HepG2 (cell line): Measurements from ENCODE around the gene TOR4A. TPM values are rescaled to one million over a fixed set of nuclear protein-coding genes. Genes with fewer than 3 reads are reported as not detected.

Experiments
- CHD2 ChIP-seq: IDR thresholded peaks from 2 replicates; pipeline ENCODE4 v1.6.1; 2011; ENCODE audit warnings: low read depth, low read length, improper control_type of control experiment
- ERF ChIP-seq: IDR thresholded peaks from 2 replicates; pipeline ENCODE4 v1.6.1; 2018; ENCODE audit warnings: missing biosample characterization, missing genetic modification reagents
- GZF1 ChIP-seq: sonication (generic); formaldehyde crosslinking; IDR thresholded peaks from 2 replicates; pipeline ENCODE4 v1.5.1; 2020; ENCODE audit warnings: mild to moderate bottlenecking, missing genetic modification reagents
- HNRNPL ChIP-seq: fragments of 200-400 bp; formaldehyde crosslinking; IDR thresholded peaks from 2 replicates; pipeline ENCODE4 v1.6.1; 2017; ENCODE audit warnings: mild to moderate bottlenecking, low read depth, low read length
- KDM5A ChIP-seq: fragments of 200-600 bp; sonication (generic); IDR thresholded peaks from 2 replicates; pipeline ENCODE4 v1.7.0; 2018; ENCODE audit warnings: antibody characterized with exemption, mild to moderate bottlenecking, low read length, borderline replicate concordance
- LCORL ChIP-seq, 2 experiments: fragments of 450-650 bp in 1 of 2; sonication (generic) in 1 of 2; formaldehyde crosslinking in 1 of 2; IDR thresholded peaks; 2 replicates each; pipeline versions ENCODE4 v1.5.0 to v1.6.1; 2017 to 2020; ENCODE audit warnings: antibody characterized with exemption in 1 of 2, missing genetic modification reagents in 1 of 2
- MAF1 ChIP-seq: sonication (generic); formaldehyde crosslinking; IDR thresholded peaks from 2 replicates; pipeline ENCODE4 v1.5.0; 2020; ENCODE audit warnings: missing genetic modification reagents, borderline replicate concordance
- MIER2 ChIP-seq: IDR thresholded peaks from 2 replicates; pipeline ENCODE4 v1.6.1; 2016; ENCODE audit warnings: missing biosample characterization, missing genetic modification reagents
- MIXL1 ChIP-seq: IDR thresholded peaks from 2 replicates; pipeline ENCODE4 v1.6.1; 2016
- MNT ChIP-seq: fragments of 450-650 bp; IDR thresholded peaks from 2 replicates; pipeline ENCODE4 v1.6.1; 2016
- MZF1 ChIP-seq: sonication (generic); formaldehyde crosslinking; IDR thresholded peaks from 2 replicates; pipeline ENCODE4 v1.8.1; 2023; ENCODE audit warnings: mild to moderate bottlenecking, missing genetic modification reagents, borderline replicate concordance
- NCOA5 ChIP-seq: sonication (generic); formaldehyde crosslinking; IDR thresholded peaks from 2 replicates; pipeline ENCODE4 v1.4.0; 2020; ENCODE audit warnings: missing genetic modification reagents
- PHF5A ChIP-seq: IDR thresholded peaks from one replicate; pipeline ENCODE4 v1.6.1; 2018; ENCODE audit warnings: low read depth, missing genetic modification reagents; ENCODE audit not compliant: unreplicated experiment
- PITX1 ChIP-seq: sonication (generic); formaldehyde crosslinking; IDR thresholded peaks from 2 replicates; pipeline ENCODE4 v1.5.1; 2020; ENCODE audit warnings: mild to moderate bottlenecking, missing genetic modification reagents
- SMARCE1 ChIP-seq: fragments of 450-650 bp; IDR thresholded peaks from 2 replicates; pipeline ENCODE4 v1.6.1; 2017; ENCODE audit warnings: borderline replicate concordance
- TFE3 ChIP-seq: IDR thresholded peaks from 2 replicates; pipeline ENCODE4 v1.6.1; 2016
- TSC22D2 ChIP-seq: sonication (generic); formaldehyde crosslinking; IDR thresholded peaks from 2 replicates; pipeline ENCODE4 v1.5.1; 2020; ENCODE audit warnings: missing genetic modification reagents, mild to moderate bottlenecking, borderline replicate concordance
- ZNF180 ChIP-seq: sonication (generic); formaldehyde crosslinking; IDR thresholded peaks from 2 replicates; pipeline ENCODE4 v1.4.0; 2020; ENCODE audit warnings: low read depth, missing genetic modification reagents, borderline replicate concordance
- ZNF205 ChIP-seq: IDR thresholded peaks from 2 replicates; pipeline ENCODE4 v1.6.1; 2018; ENCODE audit warnings: missing biosample characterization, missing genetic modification reagents
- ZNF280B ChIP-seq: sonication (generic); formaldehyde crosslinking; IDR thresholded peaks from 2 replicates; pipeline ENCODE4 v1.5.0; 2020; ENCODE audit warnings: missing genetic modification reagents, mild to moderate bottlenecking, borderline replicate concordance
- ZNF30 ChIP-seq: sonication (generic); formaldehyde crosslinking; IDR thresholded peaks from 2 replicates; pipeline ENCODE4 v1.5.0; 2020; ENCODE audit warnings: mild to moderate bottlenecking, missing genetic modification reagents
- ZNF737 ChIP-seq: sonication (generic); formaldehyde crosslinking; IDR thresholded peaks from 2 replicates; pipeline ENCODE4 v1.5.0; 2020; ENCODE audit warnings: missing genetic modification reagents, mild to moderate bottlenecking, borderline replicate concordance
- polyA plus RNA-seq, 8 experiments: library from polyadenylated mRNA; depleted of rRNA in 3 of 8; stranded (reverse) in 7 of 8; unstranded in 1 of 8; fragments of >200 nt; fragmentation: Illumina TruSeq in 4 of 8; extraction: Trizol in 4 of 8; gene quantifications; 2 replicates each; pipeline versions ENCODE4 v1.2.1 to v1.2.3, GENCODE V29; 2011 to 2016; ENCODE audit warnings: low read depth in 4 of 8, missing spikeins in 1 of 8, mixed read lengths in 1 of 8; ENCODE audit not compliant: insufficient read depth in 1 of 8
- total RNA-seq, 5 experiments: library from RNA; depleted of rRNA; stranded (reverse); fragments of >200 nt; fragmentation: Illumina TruSeq; extraction: Trizol; gene quantifications; 2 replicates each; pipeline ENCODE4 v1.2.3, GENCODE V29; 2016; ENCODE audit warnings: low read depth in 1 of 5
- TF ChIP-seq, protein P1 (sequence below): sonication (generic); formaldehyde crosslinking; IDR thresholded peaks from 2 replicates; pipeline ENCODE4 v1.5.0; 2020; ENCODE audit warnings: mild to moderate bottlenecking, missing genetic modification reagents

The TOR4A gene
- total and polyA plus RNA-seq, 2 of the 13 experiments (the other 11 are each of a cell fraction or from before 2014, with no cell fraction given) = 11.1 to 14.2 TPM

DNA sequence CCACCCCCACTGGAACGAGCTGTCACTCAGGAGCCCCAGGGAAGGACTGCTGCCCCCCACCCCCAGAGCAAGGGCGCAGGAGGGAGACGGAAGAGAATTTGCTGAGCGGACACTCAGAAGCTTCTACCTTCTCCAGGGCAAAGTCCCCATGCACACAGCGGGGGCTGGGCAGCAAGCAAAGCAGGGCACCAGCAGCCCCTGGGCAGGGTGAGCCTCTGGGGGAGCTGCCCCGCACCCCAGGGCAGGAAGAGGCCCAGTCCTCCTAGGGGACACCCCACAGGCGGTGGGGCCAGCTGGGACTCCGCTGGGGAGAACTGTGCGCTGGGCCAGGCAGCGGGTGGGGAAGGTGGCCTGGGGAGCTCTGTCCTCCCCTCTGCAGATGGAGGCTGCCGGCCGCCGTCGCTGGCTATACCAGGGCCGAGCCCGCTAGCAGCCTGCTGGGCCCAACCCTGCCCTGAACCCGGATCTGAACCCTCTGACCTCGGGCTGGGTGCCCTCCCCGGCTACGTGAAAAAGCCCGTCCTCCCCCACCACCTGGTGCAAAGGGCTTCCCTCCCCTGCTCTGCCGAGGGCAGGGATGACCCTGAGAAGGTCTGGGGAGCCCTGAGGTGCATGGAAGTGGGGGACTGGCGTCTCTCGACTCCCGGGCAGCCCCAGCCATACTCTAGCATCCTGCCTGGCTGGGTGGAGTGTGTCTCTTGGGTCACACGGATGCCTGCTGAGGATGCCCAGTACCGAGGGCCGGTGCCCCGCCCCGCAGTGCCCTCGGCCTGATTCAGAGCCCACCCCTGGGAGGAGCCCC is 47.4 kb upstream of the TOR4A start (continued):
- TF ChIP-seq ZNF280B (CRISPR knock-in tag) (peak; percentile 46; the same call in 1 of the 2 replicates), NCOA5 (CRISPR knock-in tag) (no peak), GZF1 (CRISPR knock-in tag) (no peak; the same call in 1 of the 2 replicates), MZF1 (CRISPR knock-in tag) (no peak), ERF (CRISPR knock-in tag) (no peak), CHD2 (no peak), PHF5A (CRISPR knock-in tag) (no peak), HNRNPL (peak; percentile 98), MIXL1 (CRISPR knock-in tag) (no peak), ZNF737 (CRISPR knock-in tag) (no peak), LCORL (IDR thresholded peaks at IDR 0.05) (no peak), LCORL (CRISPR knock-in tag; IDR thresholded peaks at IDR 0.05) (peak; percentile 68), TSC22D2 (no peak), ZNF30 (CRISPR knock-in tag) (no peak), MIER2 (CRISPR knock-in tag) (no peak), ZNF205 (peak; percentile 58; the same call in 1 of the 2 replicates), ZNF180 (CRISPR knock-in tag) (no peak), PITX1 (CRISPR knock-in tag) (no peak; the same call in 1 of the 2 replicates), MAF1 (no peak), SMARCE1 (no peak), MNT (no peak), TFE3 (CRISPR knock-in tag) (no peak), KDM5A (no peak)
- TF ChIP-seq, protein P1, sequence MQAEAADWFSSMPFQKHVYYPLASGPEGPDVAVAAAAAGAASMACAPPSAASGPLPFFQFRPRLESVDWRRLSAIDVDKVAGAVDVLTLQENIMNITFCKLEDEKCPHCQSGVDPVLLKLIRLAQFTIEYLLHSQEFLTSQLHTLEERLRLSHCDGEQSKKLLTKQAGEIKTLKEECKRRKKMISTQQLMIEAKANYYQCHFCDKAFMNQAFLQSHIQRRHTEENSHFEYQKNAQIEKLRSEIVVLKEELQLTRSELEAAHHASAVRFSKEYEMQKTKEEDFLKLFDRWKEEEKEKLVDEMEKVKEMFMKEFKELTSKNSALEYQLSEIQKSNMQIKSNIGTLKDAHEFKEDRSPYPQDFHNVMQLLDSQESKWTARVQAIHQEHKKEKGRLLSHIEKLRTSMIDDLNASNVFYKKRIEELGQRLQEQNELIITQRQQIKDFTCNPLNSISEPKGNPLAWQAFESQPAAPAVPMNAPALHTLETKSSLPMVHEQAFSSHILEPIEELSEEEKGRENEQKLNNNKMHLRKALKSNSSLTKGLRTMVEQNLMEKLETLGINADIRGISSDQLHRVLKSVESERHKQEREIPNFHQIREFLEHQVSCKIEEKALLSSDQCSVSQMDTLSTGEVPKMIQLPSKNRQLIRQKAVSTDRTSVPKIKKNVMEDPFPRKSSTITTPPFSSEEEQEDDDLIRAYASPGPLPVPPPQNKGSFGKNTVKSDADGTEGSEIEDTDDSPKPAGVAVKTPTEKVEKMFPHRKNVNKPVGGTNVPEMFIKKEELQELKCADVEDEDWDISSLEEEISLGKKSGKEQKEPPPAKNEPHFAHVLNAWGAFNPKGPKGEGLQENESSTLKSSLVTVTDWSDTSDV = peak; percentile 72; the same call in 1 of the 2 replicates
